ENCODE data around the gene ST6GALNAC5. TPM values are rescaled to one million over a fixed set of nuclear protein-coding genes. Genes with fewer than 3 reads are reported as not detected.
A peak's percentile ranks its signal among the peaks of the same experiment; 100 is the strongest.

The ST6GALNAC5 gene
- total and polyA plus RNA-seq, 5 experiments from 2014 or later: 0.09 TPM; not detected in 4

GRCh38 chr1:77027847-77028246, 160.6 kb downstream of the ST6GALNAC5 start:
- Mint-ChIP-seq H3K36me3 (no peaks in the 10 kb centered on the region), H3K4me3 (no peak overlapping the region)

GRCh38 chr1:77030401-77031105, 163.3 kb downstream of the ST6GALNAC5 start:
- Mint-ChIP-seq H3K27me3 (peaks cover 4 to 31% (median 12%) of the 10 kb centered on the region in 5 donors), H3K4me1 (no peaks in the 10 kb centered on the region), H3K27ac (no peak overlapping the region), H3K9me3 (no peaks in the 10 kb centered on the region), H3K4me3 (no peak overlapping the region), H3K36me3 (no peaks in the 10 kb centered on the region)
- POLR2A ChIA-PET: no interaction called here
- ATAC-seq (no peak), DNase-seq (no peak)

More at GRCh38 chr1:77027847-77028246, 160.6 kb downstream of the ST6GALNAC5 start:
- Mint-ChIP-seq H3K4me1 (no peaks in the 10 kb centered on the region), H3K27me3 (peaks cover 0 to 26% (median 11%) of the 10 kb centered on the region in 5 donors), H3K27ac (no peak overlapping the region), H3K9me3 (no peaks in the 10 kb centered on the region)
- DNase-seq (no peak), ATAC-seq (no peak)
- POLR2A ChIA-PET: no interaction called here

- Mint-ChIP-seq H3K27me3 (peaks cover 4 to 31% (median 12%) of the 10 kb centered on the region in 5 donors), H3K27ac (no peak overlapping the region), H3K4me1 (no peaks in the 10 kb centered on the region), H3K9me3 (no peaks in the 10 kb centered on the region), H3K36me3 (no peaks in the 10 kb centered on the region), H3K4me3 (no peak overlapping the region)
- DNase-seq (no peak), ATAC-seq (no peak)
- POLR2A ChIA-PET: no interaction called here
These were observed 163.9 kb downstream of the ST6GALNAC5 start for GRCh38 chr1:77031106-77031662.

- Mint-ChIP-seq H3K27ac (peak overlapping the region in 1 of 10 donors; percentile 6), H3K4me1 (no peaks in the 10 kb centered on the region), H3K27me3 (peaks cover 9 to 24% (median 13%) of the 10 kb centered on the region in 5 donors), H3K36me3 (peaks cover 0 to 5% (median 0%) of the 10 kb centered on the region in 3 donors), H3K9me3 (peaks cover 0 to 18% (median 6%) of the 10 kb centered on the region in 9 donors), H3K4me3 (no peak overlapping the region)
- DNase-seq: no peak
- no peak for ATAC-seq
- POLR2A ChIA-PET: no interaction called here
These were observed 169.3 kb downstream of the ST6GALNAC5 start for GRCh38 chr1:77036560-77036959.

GRCh38 chr1:77037038-77037437, 169.8 kb downstream of the ST6GALNAC5 start:
- H3K27ac Mint-ChIP-seq: no peak overlapping the region
- ATAC-seq: no peak
- peaks cover 0 to 5% (median 0%) of the 10 kb centered on the region in 3 donors for H3K36me3 Mint-ChIP-seq

GRCh38 chr1:77038000-77038399, 170.7 kb downstream of the ST6GALNAC5 start:
- DNase-seq (no peak), ATAC-seq (no peak)
- Mint-ChIP-seq H3K9me3 (peaks cover 0 to 18% (median 6%) of the 10 kb centered on the region in 9 donors), H3K27ac (no peak overlapping the region), H3K27me3 (peaks cover 6 to 15% (median 9%) of the 10 kb centered on the region in 5 donors), H3K36me3 (peaks cover 0 to 5% (median 0%) of the 10 kb centered on the region in 3 donors), H3K4me1 (no peaks in the 10 kb centered on the region), H3K4me3 (no peak overlapping the region)
- POLR2A ChIA-PET: no interaction called here

More at GRCh38 chr1:77037038-77037437, 169.8 kb downstream of the ST6GALNAC5 start:
- DNase-seq: no peak
- H3K9me3 Mint-ChIP-seq: peaks cover 0 to 18% (median 6%) of the 10 kb centered on the region in 9 donors
- POLR2A ChIA-PET: no interaction called here
- H3K27me3 Mint-ChIP-seq: peaks cover 9 to 23% (median 12%) of the 10 kb centered on the region in 5 donors
- no peak overlapping the region for H3K4me3 Mint-ChIP-seq
- H3K4me1 Mint-ChIP-seq: no peaks in the 10 kb centered on the region

- Mint-ChIP-seq H3K27ac (no peak overlapping the region), H3K4me3 (no peak overlapping the region), H3K4me1 (no peaks in the 10 kb centered on the region), H3K27me3 (peaks cover 0 to 14% (median 6%) of the 10 kb centered on the region in 5 donors), H3K9me3 (peaks cover 0 to 18% (median 6%) of the 10 kb centered on the region in 9 donors), H3K36me3 (peaks cover 0 to 5% (median 0%) of the 10 kb centered on the region in 3 donors)
- ATAC-seq (no peak), DNase-seq (no peak)
- POLR2A ChIA-PET: no interaction called here
These were observed 171.8 kb downstream of the ST6GALNAC5 start for GRCh38 chr1:77039111-77039510.

GRCh38 chr1:77039739-77040138, 172.5 kb downstream of the ST6GALNAC5 start:
- POLR2A ChIA-PET: no interaction called here
- no peak overlapping the region for H3K4me3 Mint-ChIP-seq
- peaks cover 0 to 12% (median 6%) of the 10 kb centered on the region in 5 donors for H3K27me3 Mint-ChIP-seq
- H3K36me3 Mint-ChIP-seq: peaks cover 0 to 5% (median 0%) of the 10 kb centered on the region in 3 donors
- peaks cover 0 to 18% (median 6%) of the 10 kb centered on the region in 9 donors for H3K9me3 Mint-ChIP-seq
- H3K4me1 Mint-ChIP-seq: no peaks in the 10 kb centered on the region
- H3K27ac Mint-ChIP-seq: no peak overlapping the region
- ATAC-seq (no peak), DNase-seq (no peak)

- Mint-ChIP-seq H3K4me3 (no peak overlapping the region), H3K36me3 (peaks cover 0 to 5% (median 0%) of the 10 kb centered on the region in 3 donors), H3K4me1 (peaks cover 0 to 8% (median 2%) of the 10 kb centered on the region in 4 donors), H3K27ac (no peak overlapping the region), H3K27me3 (peaks cover 0 to 12% (median 6%) of the 10 kb centered on the region in 5 donors), H3K9me3 (peaks cover 0 to 18% (median 6%) of the 10 kb centered on the region in 9 donors)
- POLR2A ChIA-PET: no interaction called here
- ATAC-seq (no peak), DNase-seq (no peak)
These were observed 173.5 kb downstream of the ST6GALNAC5 start for GRCh38 chr1:77040826-77041225.

GRCh38 chr1:77044133-77044849, 177.0 kb downstream of the ST6GALNAC5 start:
- Mint-ChIP-seq H3K4me3 (no peak overlapping the region), H3K36me3 (no peaks in the 10 kb centered on the region), H3K4me1 (peaks cover 16 to 28% (median 19%) of the 10 kb centered on the region in 4 donors), H3K27me3 (peaks cover 0 to 10% (median 3%) of the 10 kb centered on the region in 5 donors), H3K27ac (no peak overlapping the region), H3K9me3 (no peaks in the 10 kb centered on the region)
- ATAC-seq (no peak), DNase-seq (no peak)
- POLR2A ChIA-PET: no interaction called here

GRCh38 chr1:77047575-77047974, 180.3 kb downstream of the ST6GALNAC5 start:
- POLR2A ChIA-PET: no interaction called here
- Mint-ChIP-seq H3K27ac (peak overlapping the region in 3 of 10 donors; percentile 6 to 57 (median 29)), H3K4me3 (peak overlapping the region in 8 of 10 donors; percentile 9 to 69 (median 60)), H3K27me3 (peaks cover 0 to 2% (median 0%) of the 10 kb centered on the region in 5 donors), H3K36me3 (no peaks in the 10 kb centered on the region), H3K4me1 (peaks cover 16 to 28% (median 19%) of the 10 kb centered on the region in 4 donors), H3K9me3 (no peaks in the 10 kb centered on the region)
- no peak for ATAC-seq
- no peak for DNase-seq

GRCh38 chr1:77047978-77048614, 180.8 kb downstream of the ST6GALNAC5 start:
- Mint-ChIP-seq H3K4me1 (peaks cover 16 to 28% (median 19%) of the 10 kb centered on the region in 4 donors), H3K4me3 (peak overlapping the region in 9 of 10 donors; percentile 6 to 69 (median 59)), H3K27me3 (peaks cover 0 to 2% (median 0%) of the 10 kb centered on the region in 5 donors), H3K36me3 (no peaks in the 10 kb centered on the region), H3K9me3 (no peaks in the 10 kb centered on the region), H3K27ac (peak overlapping the region in 4 of 10 donors; percentile 6 to 57 (median 49))
- ATAC-seq (peak in 1 of 2 donors; percentile 44), DNase-seq (peak in 1 of 10 donors; percentile 13)
- POLR2A ChIA-PET: no interaction called here

Data from naive thymus-derived CD8-positive, alpha-beta T cell (primary cell).